GM21529 (cell line): ENCODE measurements around the gene ROBO2.

Source experiments
- ATAC-seq: cut with Tn5 transposase; IDR thresholded peaks from one replicate; pipeline ENCODE4 v1.9.1; 2021; ENCODE audit not compliant: unreplicated experiment

Gene ROBO2

GRCh38 chr3:77466562-77467115 is 426.7 kb downstream of the ROBO2 start:
- ATAC-seq: no peak

GRCh38 chr3:77467702-77468625 is 428.1 kb downstream of the ROBO2 start:
- ATAC-seq: no peak

- ATAC-seq: no peak
Observed at GRCh38 chr3:77468626-77469020, 428.7 kb downstream of the ROBO2 start.

GRCh38 chr3:77475507-77475906 is 435.6 kb downstream of the ROBO2 start:
- ATAC-seq: no peak

DNA sequence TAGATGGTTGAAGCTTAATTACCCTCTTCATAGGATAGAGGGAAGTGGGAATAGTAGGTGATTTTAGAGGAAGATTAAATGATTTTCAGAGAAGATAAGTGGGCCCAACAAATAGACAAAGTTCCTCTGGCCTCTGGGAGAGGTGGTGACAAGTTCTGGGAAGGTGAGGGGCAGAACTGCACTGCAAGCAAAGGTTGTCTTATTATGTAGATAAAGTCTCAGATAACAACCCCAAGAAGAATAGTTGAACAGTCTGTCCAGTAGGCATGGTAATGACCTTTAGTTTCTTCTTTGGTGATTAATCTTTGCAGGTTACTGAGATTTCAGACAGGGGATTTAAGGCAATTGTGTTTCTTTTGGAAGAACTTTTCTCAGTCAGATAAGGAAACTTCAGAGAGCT is 439.1 kb downstream of the ROBO2 start:
- ATAC-seq: no peak

DNA sequence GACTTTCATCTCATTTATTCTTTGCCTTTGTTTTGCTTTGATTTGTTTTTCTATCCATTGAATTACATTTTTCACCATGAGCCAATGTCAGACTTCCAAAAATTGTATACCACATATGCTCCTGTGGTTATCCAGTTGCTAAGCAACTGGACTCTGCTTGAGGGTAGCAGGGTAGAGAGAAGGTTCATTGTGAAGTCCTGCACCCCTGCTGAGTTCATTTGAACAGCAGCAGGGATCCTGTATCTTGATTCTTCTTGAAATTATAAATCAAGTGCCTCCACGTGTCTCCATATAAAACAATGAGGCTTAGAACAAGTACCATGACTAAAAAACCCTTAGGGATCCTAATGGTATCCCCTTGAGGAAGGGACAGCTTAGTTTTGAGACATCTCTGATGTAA is 449.3 kb downstream of the ROBO2 start:
- no peak for ATAC-seq

GRCh38 chr3:77491961-77492360 is 452.1 kb downstream of the ROBO2 start:
- ATAC-seq: no peak

DNA sequence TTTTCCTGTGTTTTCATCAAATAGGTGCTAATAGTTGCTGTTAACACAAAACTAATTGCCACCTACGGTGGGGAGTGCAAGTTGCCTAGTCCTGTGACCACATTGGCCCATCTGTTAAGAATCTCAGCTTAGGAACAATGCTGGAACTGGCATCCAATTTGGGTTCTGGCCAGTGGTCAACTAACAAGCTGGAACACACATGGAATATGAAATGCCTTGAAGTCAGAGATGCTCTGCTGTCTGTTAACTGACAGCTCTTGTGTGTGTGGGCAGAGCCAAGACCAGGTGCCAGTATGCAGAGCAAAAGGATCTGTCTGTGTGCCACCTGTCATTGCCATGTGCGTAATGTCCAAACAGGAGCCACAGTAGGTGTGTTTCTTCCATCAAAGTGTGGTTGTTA is 460.8 kb downstream of the ROBO2 start:
- no peak for ATAC-seq

DNA sequence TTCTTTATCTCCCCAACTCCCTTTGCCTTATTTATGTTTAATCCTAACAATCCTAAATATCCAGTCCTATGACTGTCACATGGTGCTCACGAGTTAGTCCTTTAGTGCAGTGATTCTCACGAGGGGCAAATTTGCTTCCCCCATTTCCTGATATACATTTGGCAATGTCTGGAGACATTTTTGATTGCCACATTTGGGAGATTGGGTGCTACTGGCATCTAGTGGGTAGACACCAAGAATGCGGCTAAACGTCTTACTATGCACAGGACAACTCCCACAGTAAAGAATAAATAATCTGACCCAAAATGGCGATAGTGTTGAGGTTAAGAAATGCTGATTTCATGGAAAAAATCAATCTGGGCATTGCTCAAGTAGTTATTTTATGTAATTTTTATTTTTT is 466.5 kb downstream of the ROBO2 start:
- ATAC-seq: no peak

GRCh38 chr3:77513542-77513941 is 473.6 kb downstream of the ROBO2 start:
- ATAC-seq: no peak

DNA sequence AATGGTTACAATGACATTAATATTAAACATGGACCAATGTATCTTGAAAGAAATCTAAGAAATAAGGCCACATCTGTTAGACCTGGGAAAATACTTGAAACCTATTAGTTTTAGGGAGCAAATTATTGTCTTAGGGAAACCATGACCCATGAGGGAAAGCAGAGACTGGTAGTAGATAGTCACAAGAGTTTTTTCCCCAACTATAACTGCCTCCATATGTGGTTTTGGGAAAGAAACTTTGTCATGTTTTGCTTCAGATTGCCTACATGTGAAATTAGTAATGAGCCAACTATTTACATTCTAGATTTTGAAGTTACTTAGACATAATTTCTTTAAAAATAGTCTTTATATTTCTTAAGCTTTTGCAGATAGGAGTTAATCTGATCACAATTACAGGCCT is 474.9 kb downstream of the ROBO2 start:
- ATAC-seq: no peak

DNA sequence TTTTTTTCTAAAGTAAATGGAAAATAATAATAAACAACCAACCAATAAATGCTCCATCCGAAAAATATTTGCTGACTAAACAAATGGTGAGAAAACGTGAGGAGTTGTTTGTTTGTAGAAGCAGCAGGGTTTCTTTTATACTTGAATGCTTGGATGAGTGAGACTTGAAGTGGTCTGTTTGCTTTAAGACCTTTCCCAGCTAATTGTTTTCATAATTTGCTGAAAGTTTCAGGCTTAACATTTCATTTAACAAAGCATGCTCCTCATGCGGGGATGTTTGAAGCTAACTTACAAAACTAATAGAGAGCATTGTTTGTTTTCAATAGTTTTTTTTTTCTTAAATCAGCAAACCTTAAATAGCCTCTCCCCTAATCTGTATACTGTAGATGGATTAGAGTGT is 484.6 kb downstream of the ROBO2 start:
- ATAC-seq: no peak

- no peak for ATAC-seq
Observed at GRCh38 chr3:77524946-77525682, 485.2 kb downstream of the ROBO2 start.

GRCh38 chr3:77526573-77527113 is 486.7 kb downstream of the ROBO2 start:
- ATAC-seq: no peak

GRCh38 chr3:77529522-77529921 is 489.6 kb downstream of the ROBO2 start:
- no peak for ATAC-seq

DNA sequence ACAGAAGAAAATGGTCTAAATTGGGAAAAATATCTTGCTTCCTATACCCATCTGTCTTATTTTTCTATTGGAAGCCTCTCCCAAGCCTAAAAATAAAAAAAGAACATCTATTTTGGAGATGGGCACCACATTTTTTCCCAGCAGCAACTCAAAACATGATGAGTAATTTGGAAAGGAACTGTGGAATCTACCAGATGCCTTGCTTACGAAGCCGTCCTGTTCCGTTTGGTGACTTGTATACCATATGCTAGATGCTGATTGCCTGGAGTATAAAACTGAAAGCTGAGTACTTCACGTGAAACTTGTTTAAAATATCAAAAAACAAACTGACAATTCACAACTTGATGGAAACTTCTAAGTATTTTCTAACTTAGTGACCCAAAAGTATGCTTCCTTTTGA is 491.0 kb downstream of the ROBO2 start:
- ATAC-seq: no peak

DNA sequence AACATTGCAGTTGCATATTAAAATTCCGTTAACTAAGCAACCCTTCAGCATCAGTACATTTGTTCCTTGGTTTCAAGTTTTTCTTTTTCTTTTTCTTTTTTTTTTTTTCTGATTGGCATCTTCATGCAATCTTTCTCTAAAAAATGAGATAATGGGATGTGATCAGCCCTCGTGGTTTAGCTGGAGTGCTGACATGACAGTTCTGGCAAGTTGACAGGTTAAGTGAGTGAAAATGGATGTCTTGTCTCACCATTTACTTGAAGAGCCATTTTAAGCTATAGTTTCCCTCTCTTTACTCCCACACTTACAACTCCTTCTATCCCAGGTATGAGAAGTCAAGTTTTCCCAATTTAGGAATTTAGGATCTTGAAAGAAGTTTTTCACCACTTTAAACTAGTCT is 495.2 kb downstream of the ROBO2 start:
- no peak for ATAC-seq

- no peak for ATAC-seq
Observed at GRCh38 chr3:77536038-77536775, 496.3 kb downstream of the ROBO2 start.

GRCh38 chr3:77539014-77539413 is 499.1 kb downstream of the ROBO2 start:
- ATAC-seq: no peak

- no peak for ATAC-seq
Observed at GRCh38 chr3:77539677-77540076, 499.8 kb downstream of the ROBO2 start.
